Stomach (tissue), 9 donors: Measurements from ENCODE around the gene DCDC2. TPM values are rescaled to one million over a fixed set of nuclear protein-coding genes. Genes with fewer than 3 reads are reported as not detected.

Experiments used
- DNase-seq, 2 donors: peaks; one replicate each; pipeline versions ENCODE4 v3.0.0 to v3.0.0-alpha.2; 2013 to 2019
- H3K27ac ChIP-seq, 5 donors: fragments of 200-600 bp in 4 of 5; sonication (generic) in 4 of 5; one replicate each; pipeline ENCODE4 v1.5.1; 2013 to 2019; ENCODE audit warnings: mild to moderate bottlenecking in 1 of 5, moderate library complexity in 1 of 5
- H3K27me3 ChIP-seq, 3 donors: fragments of 200-600 bp; sonication (generic); one replicate each; pipeline ENCODE4 v1.5.1; 2017 to 2019; ENCODE audit warnings: mixed run types in 1 of 3
- H3K36me3 ChIP-seq, 4 donors: fragments of 200-600 bp; sonication (generic); 1 replicate in 3 of 4; 2 replicates in 1 of 4; pipeline ENCODE4 v1.5.1; 2016 to 2019
- H3K4me1 ChIP-seq, 4 donors: fragments of 200-600 bp; sonication (generic); one replicate each; pipeline ENCODE4 v1.5.1; 2016 to 2019
- H3K4me3 ChIP-seq, 4 donors: fragments of 200-600 bp; sonication (generic) in 3 of 4; one replicate each; pipeline ENCODE4 v1.5.1; 2016 to 2019; ENCODE audit warnings: mild to moderate bottlenecking in 1 of 4
- H3K9me3 ChIP-seq, 4 donors: fragments of 200-600 bp; sonication (generic); one replicate each; pipeline ENCODE4 v1.5.1; 2016 to 2019
- EP300 ChIP-seq: sonication (generic); formaldehyde crosslinking; IDR thresholded peaks from one replicate; pipeline ENCODE4 v1.6.1; 2017; ENCODE audit warnings: antibody characterized with exemption
- POLR2A ChIP-seq, 4 donors: fragments of 450-650 bp; IDR thresholded peaks; one replicate each; pipeline ENCODE4 v1.6.1; 2016; ENCODE audit warnings: antibody characterized with exemption in 4 of 4, control low read depth in 2 of 4, mild to moderate bottlenecking in 1 of 4, moderate library complexity in 1 of 4
- POLR2AphosphoS5 ChIP-seq, 3 donors: sonication (generic); formaldehyde crosslinking; IDR thresholded peaks; one replicate each; pipeline ENCODE4 v1.6.1; 2016; ENCODE audit warnings: antibody characterized with exemption in 3 of 3
- WGBS, 5 donors: extraction: QIAGEN DNeasy Blood & Tissue Kit in 3 of 5; methylation state at CpG; one replicate each; pipeline versions ENCODE4 v1.1.5 to v1.1.7; 2013 to 2018; 5-methylcytosine and 5-hydroxymethylcytosine counted together
- intact Hi-C: fragments of 100-400 bp; cut with DNase I; formaldehyde crosslinking; loops from one replicate; pipeline ENCODE4 v1.15.1; 2023; ENCODE audit warnings: low total_unique reads
- polyA plus RNA-seq, 3 donors: library from polyadenylated mRNA; stranded (reverse); fragments of 200-250 nt; gene quantifications; one replicate each; pipeline ENCODE4 v1.2.3, GENCODE V29; 2013
- total RNA-seq, 5 donors: library from RNA; depleted of rRNA; stranded (reverse); fragments of >200 nt; gene quantifications; one replicate each; pipeline versions ENCODE4 v1.1.0 to v1.2.3, GENCODE V29; 2014 to 2016
- TF ChIP-seq, protein P1 (sequence below), 7 experiments: fragments of 450-650 bp in 4 of 7; fragments of 200-600 bp in 3 of 7; sonication (generic) in 3 of 7; IDR thresholded peaks; one replicate each; pipeline ENCODE4 v1.5.1; 2016 to 2019; ENCODE audit warnings: antibody characterized with exemption in 7 of 7, control low read depth in 2 of 7, mild to moderate bottlenecking in 1 of 7
- donor health status: healthy with polysubstance abuse.
- donor health status: Bipolar disorder and iron deficiency.
- donor health status: healthy.

Gene DCDC2
- total and polyA plus RNA-seq, 8 donors: under 0.01 to 2.8 (median 1.4) TPM

DNA sequence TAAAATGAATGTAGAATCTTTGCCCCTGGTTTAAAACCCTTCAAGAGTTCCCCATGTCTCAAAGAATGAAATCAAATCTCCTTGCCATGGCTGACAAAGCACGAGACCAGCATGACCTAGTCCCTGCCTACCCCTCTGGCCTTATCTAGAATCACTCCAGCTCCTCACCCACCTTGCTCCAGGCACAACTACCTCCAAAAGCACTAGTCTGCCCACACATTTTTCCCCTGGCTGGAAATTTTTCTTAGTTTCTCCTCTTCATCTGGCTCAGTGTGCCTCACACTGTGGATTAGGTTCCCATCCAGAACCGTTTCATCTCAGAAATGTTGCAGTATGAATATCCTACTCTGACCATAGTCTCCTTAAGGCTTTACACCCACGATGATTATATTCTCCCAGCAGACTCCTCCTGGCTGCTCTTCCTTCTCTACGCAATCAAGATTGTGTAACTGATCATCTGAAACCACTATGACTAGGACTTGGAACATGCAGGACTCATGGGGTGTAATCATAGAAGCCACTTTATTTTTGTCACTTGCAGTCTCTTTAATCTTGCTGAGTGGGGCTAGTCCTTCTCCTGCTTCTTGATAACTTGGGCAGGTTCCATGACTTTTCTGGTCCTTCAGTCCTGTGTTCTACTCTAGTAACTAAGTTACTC is 37.0 kb upstream of the DCDC2 start:
- peaks cover 0 to 28% (median 3%) of the 10 kb centered on the region in 3 donors for H3K27me3 ChIP-seq
- no peak overlapping the region for H3K27ac ChIP-seq
- TF ChIP-seq EP300 (no peak), POLR2A (IDR thresholded peaks at IDR 0.05) (no peak), POLR2AphosphoS5 (IDR thresholded peaks at IDR 0.05) (no peak)
- TF ChIP-seq, protein P1, sequence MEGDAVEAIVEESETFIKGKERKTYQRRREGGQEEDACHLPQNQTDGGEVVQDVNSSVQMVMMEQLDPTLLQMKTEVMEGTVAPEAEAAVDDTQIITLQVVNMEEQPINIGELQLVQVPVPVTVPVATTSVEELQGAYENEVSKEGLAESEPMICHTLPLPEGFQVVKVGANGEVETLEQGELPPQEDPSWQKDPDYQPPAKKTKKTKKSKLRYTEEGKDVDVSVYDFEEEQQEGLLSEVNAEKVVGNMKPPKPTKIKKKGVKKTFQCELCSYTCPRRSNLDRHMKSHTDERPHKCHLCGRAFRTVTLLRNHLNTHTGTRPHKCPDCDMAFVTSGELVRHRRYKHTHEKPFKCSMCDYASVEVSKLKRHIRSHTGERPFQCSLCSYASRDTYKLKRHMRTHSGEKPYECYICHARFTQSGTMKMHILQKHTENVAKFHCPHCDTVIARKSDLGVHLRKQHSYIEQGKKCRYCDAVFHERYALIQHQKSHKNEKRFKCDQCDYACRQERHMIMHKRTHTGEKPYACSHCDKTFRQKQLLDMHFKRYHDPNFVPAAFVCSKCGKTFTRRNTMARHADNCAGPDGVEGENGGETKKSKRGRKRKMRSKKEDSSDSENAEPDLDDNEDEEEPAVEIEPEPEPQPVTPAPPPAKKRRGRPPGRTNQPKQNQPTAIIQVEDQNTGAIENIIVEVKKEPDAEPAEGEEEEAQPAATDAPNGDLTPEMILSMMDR (IDR thresholded peaks at IDR 0.05): no peak
- DNase-seq: no peak
- peaks cover 0 to 7% (median 0%) of the 10 kb centered on the region in 4 donors for H3K9me3 ChIP-seq
- no peaks in the 10 kb centered on the region for H3K36me3 ChIP-seq
- intact Hi-C loops: loop anchor here (5.0 kb wide), 1 partner anchor 108 kb away; no protein-coding TSS in a partner anchor
- H3K4me1 ChIP-seq: no peaks in the 10 kb centered on the region
- H3K4me3 ChIP-seq: no peak overlapping the region
- 70 to 92% (median 85%) methylated on average over 4 of the region's 4 CpGs for WGBS, 5 donors

DNA sequence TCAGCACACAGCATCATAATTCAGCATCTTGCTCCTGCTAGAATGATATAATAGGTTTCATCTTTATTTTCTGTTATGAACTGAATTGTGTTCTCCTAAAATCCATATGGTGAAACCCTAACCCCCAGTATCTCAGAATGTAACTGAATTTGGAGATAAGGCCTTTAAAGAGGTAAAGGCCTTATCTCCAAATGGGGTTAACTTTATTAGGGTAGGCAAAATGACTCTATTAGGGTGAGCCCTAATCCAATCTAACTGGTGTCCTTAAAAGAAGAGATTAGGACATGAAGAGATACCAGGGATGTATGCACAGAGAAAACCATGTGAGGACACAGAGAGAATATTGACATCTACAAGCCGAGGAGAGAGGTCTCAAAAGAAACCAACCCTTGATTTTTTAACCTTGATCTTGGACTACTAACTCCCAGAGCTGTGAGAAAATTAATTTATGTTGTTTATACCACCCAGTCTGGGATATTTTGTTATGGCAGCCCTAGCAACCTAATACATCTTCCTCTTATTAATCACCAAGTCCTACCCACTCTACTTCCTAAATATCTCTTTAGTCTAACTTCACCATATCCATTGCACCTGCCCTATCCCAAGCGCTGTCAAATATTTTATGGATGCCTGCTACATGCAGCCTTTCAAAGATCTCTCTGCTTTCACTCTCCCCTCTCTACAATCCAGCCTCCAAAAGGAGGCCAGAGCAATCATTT is 36.4 kb upstream of the DCDC2 start:
- intact Hi-C loops: loop anchor here (5.0 kb wide), 1 partner anchor 107 kb away; no protein-coding TSS in a partner anchor
- TF ChIP-seq EP300: no peak
- TF ChIP-seq POLR2A (IDR thresholded peaks at IDR 0.05): no peak
- TF ChIP-seq, protein P1 (IDR thresholded peaks at IDR 0.05): no peak
- no peak for TF ChIP-seq POLR2AphosphoS5 (IDR thresholded peaks at IDR 0.05)
- no peaks in the 10 kb centered on the region for H3K4me1 ChIP-seq
- H3K27me3 ChIP-seq: peaks cover 0 to 24% (median 3%) of the 10 kb centered on the region in 3 donors
- no peak for DNase-seq
- H3K4me3 ChIP-seq: no peak overlapping the region
- no peak overlapping the region for H3K27ac ChIP-seq
- 84 to 95% (median 93%) methylated on average over 2 of the region's 2 CpGs for WGBS, 5 donors
- H3K36me3 ChIP-seq: no peaks in the 10 kb centered on the region
- peaks cover 0 to 7% (median 0%) of the 10 kb centered on the region in 4 donors for H3K9me3 ChIP-seq

DNA sequence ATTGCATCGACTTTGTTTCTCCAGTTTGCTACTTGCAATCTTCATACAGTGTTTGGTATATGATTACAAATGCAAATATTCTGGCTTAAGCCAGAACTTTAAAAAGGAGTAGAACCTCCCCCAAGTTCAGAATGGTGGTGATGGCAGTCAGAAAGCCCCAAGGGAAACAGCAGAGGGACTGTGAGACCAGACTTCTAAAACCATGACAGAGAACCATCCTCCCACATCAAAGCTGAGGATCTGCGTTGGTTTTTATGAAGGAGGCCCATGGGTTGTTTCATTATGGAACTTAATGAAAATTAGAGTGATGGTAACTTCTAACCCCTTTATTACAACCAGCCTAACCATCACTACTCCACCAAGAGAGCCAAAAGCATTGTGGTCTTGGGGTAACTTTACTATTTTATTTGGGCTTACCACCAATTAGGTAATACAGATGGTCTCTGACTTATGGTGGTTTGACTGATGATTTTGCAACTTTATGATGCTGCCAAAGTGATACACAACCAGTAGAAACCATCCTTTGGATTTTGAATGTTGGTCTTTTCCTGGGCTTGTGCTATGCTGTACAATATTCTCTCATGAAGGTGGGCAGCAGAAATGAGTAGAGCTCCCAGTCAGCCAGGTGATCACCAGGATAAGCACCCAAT is 34.0 kb upstream of the DCDC2 start:
- 68 to 82% (median 74%) methylated on average over 2 of the region's 2 CpGs for WGBS, 5 donors
- peaks cover 0 to 11% (median 0%) of the 10 kb centered on the region in 3 donors for H3K27me3 ChIP-seq
- H3K9me3 ChIP-seq: peaks cover 0 to 6% (median 0%) of the 10 kb centered on the region in 4 donors
- H3K4me1 ChIP-seq: no peaks in the 10 kb centered on the region
- H3K36me3 ChIP-seq: no peaks in the 10 kb centered on the region
- DNase-seq: no peak
- intact Hi-C loops: loop anchor here (5.0 kb wide), 1 partner anchor 105 kb away; no protein-coding TSS in a partner anchor
- no peak overlapping the region for H3K27ac ChIP-seq
- no peak overlapping the region for H3K4me3 ChIP-seq
- TF ChIP-seq, protein P1 (IDR thresholded peaks at IDR 0.05): no peak
- TF ChIP-seq POLR2AphosphoS5 (IDR thresholded peaks at IDR 0.05) (no peak), POLR2A (IDR thresholded peaks at IDR 0.05) (no peak), EP300 (no peak)

DNA sequence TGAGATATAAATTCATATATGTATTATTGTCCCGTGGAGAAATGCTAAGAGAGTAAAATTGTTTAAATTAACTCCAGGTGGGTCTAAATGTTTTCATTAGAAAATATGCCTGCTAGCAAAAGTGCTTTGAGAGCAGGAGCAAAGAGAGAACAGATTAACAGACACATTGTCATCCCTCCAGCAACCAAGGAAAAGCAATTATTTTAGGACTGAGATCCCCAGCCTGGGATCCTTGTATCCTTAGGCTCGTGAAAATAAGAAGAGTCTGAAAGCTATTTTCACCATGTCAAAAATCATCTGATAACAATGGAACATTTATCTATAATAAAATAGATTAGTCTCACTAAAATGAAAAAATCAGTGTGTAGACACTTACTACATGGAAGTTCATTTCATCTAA is 33.3 kb upstream of the DCDC2 start:
- Histone ChIP-seq H3K4me3 (no peak overlapping the region), H3K36me3 (no peaks in the 10 kb centered on the region), H3K4me1 (no peaks in the 10 kb centered on the region), H3K27me3 (peaks cover 0 to 10% (median 0%) of the 10 kb centered on the region in 3 donors), H3K9me3 (no peaks in the 10 kb centered on the region), H3K27ac (no peak overlapping the region)
- no peak for DNase-seq
- TF ChIP-seq, protein P1 (IDR thresholded peaks at IDR 0.05): no peak
- TF ChIP-seq POLR2AphosphoS5 (IDR thresholded peaks at IDR 0.05) (no peak), POLR2A (IDR thresholded peaks at IDR 0.05) (no peak), EP300 (no peak)
- intact Hi-C loops: loop anchor here (5.0 kb wide), 1 partner anchor 104 kb away; no protein-coding TSS in a partner anchor
- WGBS, 5 donors: 56 to 73% (median 63%) methylated on average over 2 of the region's 2 CpGs
